Psoas muscle (tissue), 8 donors: ENCODE measurements around the gene KCND3. TPM values are rescaled to one million over a fixed set of nuclear protein-coding genes. Genes with fewer than 3 reads are reported as not detected.

Experiments used
- ATAC-seq, 4 donors: fragments of 200-7000 bp; cut with Tn5 transposase; one replicate each; pipeline ENCODE4 v1.9.1; 2020; ENCODE audit warnings: moderate library complexity in 3 of 4, mild to moderate bottlenecking in 2 of 4
- DNase-seq, 2 donors: peaks; one replicate each; pipeline ENCODE4 v3.0.0-alpha.2; 2020
- H3K27ac ChIP-seq: fragments of 200-600 bp; one replicate; pipeline ENCODE4 v1.8.0; 2022
- H3K27me3 ChIP-seq, 3 donors: fragments of 200-600 bp in 1 of 3; one replicate each; pipeline versions ENCODE4 v1.6.1 to v1.8.0; 2013 to 2022; ENCODE audit warnings: low read length in 2 of 3, mild to moderate bottlenecking in 2 of 3, moderate library complexity in 1 of 3; ENCODE audit not compliant: insufficient read depth in 3 of 3
- H3K36me3 ChIP-seq, 2 donors: fragments of 200-600 bp in 1 of 2; one replicate each; pipeline versions ENCODE4 v1.6.1 to v1.8.0; 2013 to 2022; ENCODE audit warnings: low read depth in 1 of 2, mild to moderate bottlenecking in 1 of 2, moderate library complexity in 1 of 2; ENCODE audit not compliant: insufficient read depth in 1 of 2
- H3K4me1 ChIP-seq: fragments of 200-600 bp; one replicate; pipeline ENCODE4 v1.8.0; 2022
- H3K4me3 ChIP-seq: fragments of 200-600 bp; one replicate; pipeline ENCODE4 v1.8.0; 2022; ENCODE audit warnings: mild to moderate bottlenecking
- H3K9me3 ChIP-seq: fragments of 200-600 bp; one replicate; pipeline ENCODE4 v1.8.0; 2022
- CTCF ChIP-seq: fragments of 200-600 bp; IDR thresholded peaks from one replicate; pipeline ENCODE4 v1.8.0; 2022; ENCODE audit warnings: antibody characterized with exemption
- WGBS, 3 donors: extraction: QIAGEN DNeasy Blood & Tissue Kit; methylation state at CpG; one replicate each; pipeline versions ENCODE4 v1.1.6 to v1.1.7; 2013; 5-methylcytosine and 5-hydroxymethylcytosine counted together
- intact Hi-C, 2 donors: fragments of 100-400 bp; cut with DNase I; formaldehyde crosslinking; loops; one replicate each; pipeline versions ENCODE4 v1.11.0 to v1.14.2; 2022
- polyA plus RNA-seq, 3 donors: library from polyadenylated mRNA; stranded (reverse); fragments of 200-250 nt; gene quantifications; one replicate each; pipeline ENCODE4 v1.2.3, GENCODE V29; 2013
- total RNA-seq, 4 donors: library from RNA; stranded (reverse); fragmentation: NEBNext Ultra II Directional in 2 of 4; extraction: Animal tissue kit (Norgen Biotek cat#: 25700) in 2 of 4; gene quantifications; one replicate each; pipeline versions ENCODE4 v1.2.1 to v1.2.4, GENCODE V29; 2021 to 2023
- donor health status: healthy with polysubstance abuse.
- donor health status: DM: no; HTN: no; CAD: no; lungs with moderate emphysema.
- donor health status: Bipolar disorder and iron deficiency.
- donor health status: healthy.
- donor health status: DM: yes; HTN: yes; CAD: no.
- donor health status: DM: no; HTN: no; CAD: no.
- donor health status: DM: no; HTN: no; CAD: no.
- donor health status: DM: yes; HTN: yes; CAD: no.

KCND3 gene
- total and polyA plus RNA-seq, 7 donors, result 0.53 to 4.1 (median 1.3) TPM

GRCh38 chr1:111819566-111820263 is 169.8 kb downstream of the KCND3 start:
- no peak for TF ChIP-seq CTCF
- Histone ChIP-seq H3K36me3 (no peaks in the 10 kb centered on the region), H3K27ac (no peak overlapping the region), H3K4me3 (no peak overlapping the region), H3K9me3 (no peaks in the 10 kb centered on the region), H3K4me1 (no peaks in the 10 kb centered on the region), H3K27me3 (no peaks in the 10 kb centered on the region)
- ATAC-seq (no peak), DNase-seq (no peak)
- 67 to 90% (median 69%) methylated on average over 9 of the region's 9 CpGs for WGBS, 3 donors
- intact Hi-C loops, result loop anchor here in 1 of 2 donors (10.0 kb wide), 1 partner anchor 175 kb away; no protein-coding TSS in a partner anchor

GRCh38 chr1:111818546-111818945 is 170.9 kb downstream of the KCND3 start:
- Histone ChIP-seq H3K9me3 (no peaks in the 10 kb centered on the region), H3K4me3 (no peak overlapping the region), H3K27me3 (no peaks in the 10 kb centered on the region), H3K27ac (no peak overlapping the region), H3K36me3 (no peaks in the 10 kb centered on the region), H3K4me1 (no peaks in the 10 kb centered on the region)
- intact Hi-C loops, result loop anchor here in 1 of 2 donors (10.0 kb wide), 1 partner anchor 176 kb away; no protein-coding TSS in a partner anchor
- DNase-seq, result no peak
- ATAC-seq, result no peak
- WGBS, 3 donors, result 83 to 86% (median 84%) methylated on average over 5 of the region's 5 CpGs
- TF ChIP-seq CTCF, result no peak

- no peaks in the 10 kb centered on the region for H3K4me1 ChIP-seq
Measured at GRCh38 chr1:111818081-111818480, 171.4 kb downstream of the KCND3 start.

GRCh38 chr1:111814642-111815041 is 174.8 kb downstream of the KCND3 start:
- Histone ChIP-seq H3K36me3 (no peaks in the 10 kb centered on the region), H3K9me3 (no peaks in the 10 kb centered on the region), H3K4me3 (no peak overlapping the region), H3K4me1 (no peaks in the 10 kb centered on the region), H3K27me3 (no peaks in the 10 kb centered on the region), H3K27ac (no peak overlapping the region)
- no peak for DNase-seq
- WGBS, 3 donors, result 66 to 83% (median 81%) methylated on average over 3 of the region's 3 CpGs
- ATAC-seq, result no peak
- TF ChIP-seq CTCF, result no peak
- intact Hi-C loops, result loop anchor here in 1 of 2 donors (10.0 kb wide), 1 partner anchor 180 kb away; no protein-coding TSS in a partner anchor

More at GRCh38 chr1:111818081-111818480, 171.4 kb downstream of the KCND3 start:
- no peak overlapping the region for H3K27ac ChIP-seq
- H3K36me3 ChIP-seq, result no peaks in the 10 kb centered on the region
- WGBS, 3 donors, result 75 to 86% (median 81%) methylated on average over 4 of the region's 4 CpGs
- H3K4me3 ChIP-seq, result no peak overlapping the region
- no peaks in the 10 kb centered on the region for H3K27me3 ChIP-seq
- intact Hi-C loops, result loop anchor here in 1 of 2 donors (10.0 kb wide), 1 partner anchor 177 kb away; no protein-coding TSS in a partner anchor
- no peak for TF ChIP-seq CTCF
- H3K9me3 ChIP-seq, result no peaks in the 10 kb centered on the region
- DNase-seq, result no peak
- no peak for ATAC-seq

GRCh38 chr1:111814305-111814628 is 175.2 kb downstream of the KCND3 start:
- no peak for ATAC-seq
- no peak for TF ChIP-seq CTCF

More at GRCh38 chr1:111814305-111814628, 175.2 kb downstream of the KCND3 start:
- Histone ChIP-seq H3K27me3 (no peaks in the 10 kb centered on the region), H3K4me1 (no peaks in the 10 kb centered on the region), H3K9me3 (no peaks in the 10 kb centered on the region), H3K4me3 (no peak overlapping the region), H3K36me3 (no peaks in the 10 kb centered on the region), H3K27ac (no peak overlapping the region)
- WGBS, 3 donors, result 93 to 95% (median 95%) methylated on average over 9 of the region's 9 CpGs
- no peak for DNase-seq
- intact Hi-C loops, result loop anchor here in 1 of 2 donors (10.0 kb wide), 1 partner anchor 181 kb away; no protein-coding TSS in a partner anchor
